HCT116 (cell line): ENCODE data around the gene CHST10. TPM values are rescaled to one million over a fixed set of nuclear protein-coding genes. Genes with fewer than 3 reads are reported as not detected.

Source experiments
- ATAC-seq: fragments of 200-7000 bp; cut with Tn5 transposase; 2 replicates; pipeline ENCODE4 v1.9.1; 2020; ENCODE audit warnings: mild to moderate bottlenecking, moderate library complexity
- BruUV-seq: library from RNA; stranded (reverse); fragments of 400-500 nt; replicated peaks from 2 replicates; lab custom pipeline; 2021; lab: Mats Ljungman, UMichigan
- CTCF ChIA-PET: fragments of 300-600 bp; sonication (Branson Sonifier 250); formaldehyde crosslinking; loops from one replicate; lab custom pipeline; 2021; ENCODE audit warnings: antibody characterized with exemption; lab: Charles Lee
- POLR2A ChIA-PET: fragments of 300-600, 350-600 bp; sonication (Branson Sonifier 250); formaldehyde crosslinking; loops from one replicate; lab custom pipeline; 2021; ENCODE audit warnings: antibody characterized with exemption; lab: Charles Lee
- RAD21 ChIA-PET, 2 experiments: fragments of 300-600 bp; sonication (Branson Sonifier 250); formaldehyde crosslinking; loops; one replicate each; lab custom pipeline; 2023; ENCODE audit warnings: low total read pairs in 2 of 2; ENCODE audit not compliant: uncharacterized antibody in 2 of 2, unreplicated experiment in 2 of 2, low non-redundant PET in 1 of 2; lab: Charles Lee
- DNase-seq: peaks from one replicate; pipeline ENCODE4 v3.0.0-alpha.2; 2010; ENCODE audit warnings: low read depth, low spot score
- H2AFZ ChIP-seq: fragments of 200-600 bp; shearing (Covaris generic), sonication (generic); 2 replicates; pipeline ENCODE4 v1.6.1; 2017; ENCODE audit warnings: low read depth, mixed run types, mixed read lengths, antibody characterized with exemption, low read length; ENCODE audit not compliant: poor library complexity, severe bottlenecking
- H3K27ac ChIP-seq: 2 replicates; pipeline ENCODE4 v1.5.1; 2012; ENCODE audit warnings: low read depth, low read length
- H3K27me3 ChIP-seq: fragments of 200-600 bp; sonication (generic); 2 replicates; pipeline ENCODE4 v1.6.1; 2016; ENCODE audit warnings: mixed run types, low read length, mixed read lengths; ENCODE audit not compliant: insufficient read depth
- H3K36me3 ChIP-seq, 2 experiments: fragments of 200-500 bp in 1 of 2; fragments of 200-600 bp in 1 of 2; sonication (Bioruptor generic) in 1 of 2; sonication (generic) in 1 of 2; 2 replicates each; pipeline versions ENCODE4 v1.5.1 to v1.6.1; 2014 to 2016; ENCODE audit warnings: low read length in 2 of 2, inconsistent platforms in 1 of 2, mixed read lengths in 1 of 2, mixed run types in 1 of 2; ENCODE audit not compliant: insufficient read depth in 2 of 2, control insufficient read depth in 1 of 2
- H3K4me1 ChIP-seq, 2 experiments: fragments of 200-600 bp in 1 of 2; sonication (generic) in 1 of 2; 2 replicates each; pipeline versions ENCODE4 v1.5.1 to v1.6.1; 2012 to 2017; ENCODE audit warnings: low read length in 2 of 2, inconsistent platforms in 1 of 2, mild to moderate bottlenecking in 1 of 2, mixed read lengths in 1 of 2, mixed run types in 1 of 2, moderate library complexity in 1 of 2; ENCODE audit not compliant: insufficient read depth in 2 of 2, control insufficient read depth in 1 of 2
- H3K4me2 ChIP-seq: fragments of 200-600 bp; sonication (generic); 2 replicates; pipeline ENCODE4 v1.6.1; 2017; ENCODE audit warnings: mixed run types, low read length, mixed read lengths
- H3K4me3 ChIP-seq, 2 experiments: fragments of 200-600 bp in 1 of 2; sonication (generic) in 1 of 2; replicated peaks in 1 of 2; 2 replicates each; pipeline ENCODE4 v1.5.1; 2011 to 2016; ENCODE audit warnings: low read length in 2 of 2, control low read depth in 1 of 2, low read depth in 1 of 2, mild to moderate bottlenecking in 1 of 2, mixed read lengths in 1 of 2, mixed run types in 1 of 2
- H3K79me2 ChIP-seq: fragments of 200-600 bp; sonication (generic); 2 replicates; pipeline ENCODE4 v1.6.1; 2017; ENCODE audit warnings: mild to moderate bottlenecking, mixed run types, low read length, moderate library complexity, mixed read lengths; ENCODE audit not compliant: insufficient read depth
- H3K9ac ChIP-seq: fragments of 200-600 bp; sonication (generic); 2 replicates; pipeline ENCODE4 v1.6.1; 2016; ENCODE audit warnings: low read length, mixed read lengths
- H3K9me2 ChIP-seq: fragments of 200-600 bp; sonication (generic), shearing (Covaris generic); 2 replicates; pipeline ENCODE4 v1.6.1; 2017; ENCODE audit warnings: mixed run types, mild to moderate bottlenecking, moderate library complexity; ENCODE audit not compliant: insufficient read depth
- H3K9me3 ChIP-seq, 2 experiments: fragments of 200-500 bp in 1 of 2; fragments of 200-600 bp in 1 of 2; sonication (Bioruptor generic) in 1 of 2; sonication (generic) in 1 of 2; 2 replicates each; pipeline ENCODE4 v1.6.1; 2014 to 2017; ENCODE audit warnings: low read length in 2 of 2, mixed read lengths in 2 of 2, inconsistent platforms in 1 of 2, low read depth in 1 of 2, mild to moderate bottlenecking in 1 of 2, mixed run types in 1 of 2, moderate library complexity in 1 of 2; ENCODE audit not compliant: control insufficient read depth in 1 of 2, insufficient read depth in 1 of 2
- H4K20me1 ChIP-seq: fragments of 200-600 bp; sonication (generic), shearing (Covaris generic); 2 replicates; pipeline ENCODE4 v1.6.1; 2017; ENCODE audit warnings: mixed run types, mild to moderate bottlenecking, moderate library complexity; ENCODE audit not compliant: insufficient read depth
- ATF3 ChIP-seq: IDR thresholded peaks from 2 replicates; pipeline ENCODE4 v1.6.1; 2012
- CBX3 ChIP-seq: IDR thresholded peaks from 2 replicates; pipeline ENCODE4 v1.6.1; 2012; ENCODE audit warnings: low read depth
- CEBPB ChIP-seq: IDR thresholded peaks from 2 replicates; pipeline ENCODE4 v1.6.1; 2012; ENCODE audit warnings: low read depth
- EGR1 ChIP-seq: IDR thresholded peaks from 2 replicates; pipeline ENCODE4 v1.6.1; 2012; ENCODE audit warnings: low read depth
- EZH2 ChIP-seq: fragments of 200-600 bp; sonication (generic); IDR thresholded peaks from 2 replicates; pipeline ENCODE4 v1.6.1; 2017; ENCODE audit warnings: antibody characterized with exemption, mixed run types
- EZH2phosphoT487 ChIP-seq: fragments of 200-600 bp; IDR thresholded peaks from 2 replicates; pipeline ENCODE4 v1.6.1; 2018; ENCODE audit warnings: antibody characterized with exemption, borderline replicate concordance
- FOSL1 ChIP-seq: IDR thresholded peaks from 2 replicates; pipeline ENCODE4 v1.6.1; 2012; ENCODE audit warnings: low read depth
- JUND ChIP-seq: IDR thresholded peaks from 2 replicates; pipeline ENCODE4 v1.6.1; 2012
- MAX ChIP-seq: IDR thresholded peaks from 2 replicates; pipeline ENCODE4 v1.6.1; 2012
- POLR2AphosphoS5 ChIP-seq: IDR thresholded peaks from 2 replicates; pipeline ENCODE4 v1.6.1; 2011; ENCODE audit warnings: mild to moderate bottlenecking, low read depth, low read length, moderate library complexity
- REST ChIP-seq: IDR thresholded peaks from 2 replicates; pipeline ENCODE4 v1.6.1; 2012; ENCODE audit warnings: low read depth
- SP1 ChIP-seq: IDR thresholded peaks from 2 replicates; pipeline ENCODE4 v1.6.1; 2012; ENCODE audit warnings: low read depth
- SRF ChIP-seq: IDR thresholded peaks from 2 replicates; pipeline ENCODE4 v1.6.1; 2012; ENCODE audit warnings: low read depth
- TCF7L2 ChIP-seq: IDR thresholded peaks from 2 replicates; pipeline ENCODE4 v1.7.0; 2011; ENCODE audit warnings: borderline replicate concordance, inconsistent platforms; ENCODE audit not compliant: insufficient read depth, insufficient read length; ENCODE audit errors: extremely low read depth
- YY1 ChIP-seq: IDR thresholded peaks from 2 replicates; pipeline ENCODE4 v1.6.1; 2011; ENCODE audit warnings: low read length, low read depth, moderate library complexity, mild to moderate bottlenecking; ENCODE audit not compliant: insufficient replicate concordance; ENCODE audit errors: extremely low read depth
- ZBTB33 ChIP-seq: IDR thresholded peaks from 2 replicates; pipeline ENCODE4 v1.6.1; 2011; ENCODE audit warnings: mild to moderate bottlenecking, low read length, moderate library complexity; ENCODE audit not compliant: insufficient replicate concordance; ENCODE audit errors: extremely low read depth
- ZFX ChIP-seq: fragments of 450-650 bp; IDR thresholded peaks from 2 replicates; pipeline ENCODE4 v1.6.1; 2017
- ZNF274 ChIP-seq: fragments of 200-500 bp; sonication (Bioruptor generic); IDR thresholded peaks from 2 replicates; pipeline ENCODE4 v1.6.1; 2014; ENCODE audit warnings: mild to moderate bottlenecking, low read depth, low read length, inconsistent platforms
- intact Hi-C: fragments of 100-400 bp; cut with micrococcal nuclease; formaldehyde crosslinking; loops from 2 replicates; pipeline ENCODE4 v1.10.0; 2022
- total RNA-seq: library from RNA; stranded (reverse); gene quantifications from one replicate; pipeline ENCODE4 v1.2.1, GENCODE V29; 2021; ENCODE audit not compliant: unreplicated experiment

Gene CHST10
- total RNA-seq, 1 experiment from 2014 or later = 0.27 TPM

- H3K27ac ChIP-seq = no peak overlapping the region
These were observed 36.4 kb upstream of the CHST10 start for GRCh38 chr2:100453853-100454252.

More at GRCh38 chr2:100453853-100454252, 36.4 kb upstream of the CHST10 start:
- peaks cover 3 to 7% of the 10 kb centered on the region in 2 experiments; a peak in 2 of 4 replicates for H3K9me3 ChIP-seq
- no peaks in the 10 kb centered on the region for H3K4me1 ChIP-seq
- H4K20me1 ChIP-seq = no peaks in the 10 kb centered on the region
- ATAC-seq (no peak), DNase-seq (no peak)
- no peaks in the 10 kb centered on the region for H3K9me2 ChIP-seq
- POLR2A ChIA-PET = no interaction called here
- H3K4me3 ChIP-seq = no peak overlapping the region
- no peak overlapping the region for H3K9ac ChIP-seq
- CTCF ChIA-PET = no interaction called here
- TF ChIP-seq SRF (no peak), ZNF274 (no peak), TCF7L2 (no peak), REST (no peak), MAX (no peak), SP1 (no peak), YY1 (no peak), EGR1 (no peak), EZH2 (no peak), ATF3 (no peak), EZH2phosphoT487 (no peak), JUND (no peak), ZBTB33 (no peak), CBX3 (no peak), CEBPB (no peak), FOSL1 (no peak), ZFX (no peak), POLR2AphosphoS5 (no peak)
- BruUV-seq = no TSS peak
- no peak overlapping the region for H3K4me2 ChIP-seq
- intact Hi-C loops = no loop called here
- H3K79me2 ChIP-seq = no peaks in the 10 kb centered on the region
- no peaks in the 10 kb centered on the region for H3K36me3 ChIP-seq
- H2AFZ ChIP-seq = no peak overlapping the region
- RAD21 ChIA-PET = no interaction called here
- H3K27me3 ChIP-seq = no peaks in the 10 kb centered on the region
